HG02763 (cell line): ENCODE results near the gene MARCHF9.

ENCODE experiments used
- ATAC-seq: cut with Tn5 transposase; IDR thresholded peaks from one replicate; pipeline ENCODE4 v1.9.1; 2021; ENCODE audit warnings: mild to moderate bottlenecking, moderate library complexity; ENCODE audit not compliant: unreplicated experiment

Gene MARCHF9

GRCh38 chr12:57753756-57754337, 1.1 kb upstream of the MARCHF9 start:
- no peak for ATAC-seq

GRCh38 chr12:57755194-57755453, 221 bp downstream of the MARCHF9 start:
- no peak for ATAC-seq

GRCh38 chr12:57755454-57756372, 810 bp downstream of the MARCHF9 start:
- no peak for ATAC-seq

GRCh38 chr12:57756406-57757341, 1.8 kb downstream of the MARCHF9 start:
- ATAC-seq: no peak

GRCh38 chr12:57757771-57758170, 2.9 kb downstream of the MARCHF9 start:
- no peak for ATAC-seq

GRCh38 chr12:57758552-57759359, 3.9 kb downstream of the MARCHF9 start:
- ATAC-seq: no peak

GRCh38 chr12:57759360-57759980, 4.6 kb downstream of the MARCHF9 start:
- ATAC-seq: no peak

- ATAC-seq: no peak
Measured at GRCh38 chr12:57760347-57760982, 5.6 kb downstream of the MARCHF9 start.

GRCh38 chr12:57761391-57761998, 6.6 kb downstream of the MARCHF9 start:
- ATAC-seq: no peak

GRCh38 chr12:57762463-57762862, 7.6 kb downstream of the MARCHF9 start:
- ATAC-seq: no peak

GRCh38 chr12:57763881-57764661, 9.2 kb downstream of the MARCHF9 start:
- ATAC-seq: no peak

GRCh38 chr12:57764662-57765002, 9.7 kb downstream of the MARCHF9 start:
- no peak for ATAC-seq

GRCh38 chr12:57765003-57765697, 10.2 kb downstream of the MARCHF9 start:
- ATAC-seq: peak; percentile 57

- no peak for ATAC-seq
Measured at GRCh38 chr12:57765698-57766463, 11.0 kb downstream of the MARCHF9 start.

GRCh38 chr12:57766464-57767304, 11.8 kb downstream of the MARCHF9 start, which contains the start of gene CYP27B1:
Gene CYP27B1 (minus strand): TSS chr12:57767078. CDS start chr12:57767041, 37 bp downstream.
- no peak for ATAC-seq

GRCh38 chr12:57767305-57767698, 12.4 kb downstream of the MARCHF9 start:
- ATAC-seq: no peak
